ENCODE results near the gene ANKDD1B. TPM values are rescaled to one million over a fixed set of nuclear protein-coding genes. Genes with fewer than 3 reads are reported as not detected.

ANKDD1B gene
- total RNA-seq, 1 donor from 2014 or later = 3.6 TPM

DNA sequence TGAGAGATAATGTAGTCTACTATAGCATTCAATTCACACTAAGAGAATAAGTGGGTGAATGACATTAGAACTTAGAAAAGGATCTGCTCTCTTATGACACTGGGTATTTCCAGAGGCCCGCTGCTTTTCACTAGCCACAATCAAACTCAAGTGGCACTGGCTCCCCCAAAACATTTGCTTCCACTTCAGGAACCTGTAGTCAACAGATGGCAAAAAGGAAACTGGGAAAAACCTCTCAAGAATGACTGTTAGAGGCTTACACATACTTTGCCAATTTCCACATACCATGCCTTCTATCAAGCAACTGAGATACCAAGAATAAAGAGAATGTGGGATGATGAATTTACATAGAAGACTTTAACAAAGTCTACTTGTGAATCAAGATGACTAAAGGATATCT, 94.8 kb downstream of the ANKDD1B start:
- no peak for DNase-seq (ENCODE audit: low spot score)

DNA sequence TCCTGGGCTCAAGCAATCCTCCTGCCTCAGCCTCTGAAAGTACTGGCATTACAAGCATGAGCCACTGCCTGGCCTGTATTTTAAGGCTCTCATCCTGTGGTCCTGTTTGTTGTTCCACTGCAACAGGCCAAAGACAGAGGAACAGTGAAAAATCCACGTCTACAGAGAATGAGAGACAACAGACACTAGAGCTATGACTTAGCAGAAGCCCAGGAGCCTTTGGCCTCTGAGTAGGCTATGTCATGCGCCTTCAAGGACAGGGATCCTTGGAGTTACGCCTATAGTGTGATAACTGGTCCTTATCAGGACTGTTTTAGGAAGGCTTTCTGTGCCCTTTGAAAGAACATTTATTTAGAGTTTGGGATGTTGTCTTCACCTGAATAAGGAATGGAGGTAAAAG, 95.5 kb downstream of the ANKDD1B start:
- DNase-seq (ENCODE audit: low spot score) = no peak

DNA sequence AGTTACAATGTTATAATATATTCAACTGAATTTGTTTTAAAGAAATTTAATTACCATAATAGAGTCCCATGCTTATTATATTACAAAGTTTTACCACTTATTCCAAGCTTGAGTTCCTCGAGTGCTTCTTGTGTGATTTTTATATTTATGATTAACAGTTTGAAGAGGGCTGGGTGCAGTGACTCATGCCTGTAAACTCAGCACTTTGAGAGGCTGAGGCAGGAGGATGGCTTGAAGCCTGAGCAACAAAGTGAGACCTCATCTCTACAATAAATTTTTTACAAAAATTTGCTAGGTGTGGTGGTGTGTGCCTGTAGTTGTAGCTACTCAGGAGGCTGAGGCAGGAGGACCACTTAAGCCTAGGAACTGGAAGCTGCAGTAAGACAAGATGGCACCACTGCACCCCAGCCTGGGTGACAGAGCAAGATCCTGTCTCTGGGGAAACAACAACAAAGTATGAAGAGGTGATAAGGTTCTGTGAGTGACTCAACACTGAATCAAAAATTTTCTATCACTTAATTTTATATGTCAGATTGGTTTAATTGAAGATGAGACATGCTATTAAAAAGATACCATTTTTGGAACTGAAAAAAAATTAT, 96.8 kb downstream of the ANKDD1B start:
- no peak for DNase-seq (ENCODE audit: low spot score)

DNA sequence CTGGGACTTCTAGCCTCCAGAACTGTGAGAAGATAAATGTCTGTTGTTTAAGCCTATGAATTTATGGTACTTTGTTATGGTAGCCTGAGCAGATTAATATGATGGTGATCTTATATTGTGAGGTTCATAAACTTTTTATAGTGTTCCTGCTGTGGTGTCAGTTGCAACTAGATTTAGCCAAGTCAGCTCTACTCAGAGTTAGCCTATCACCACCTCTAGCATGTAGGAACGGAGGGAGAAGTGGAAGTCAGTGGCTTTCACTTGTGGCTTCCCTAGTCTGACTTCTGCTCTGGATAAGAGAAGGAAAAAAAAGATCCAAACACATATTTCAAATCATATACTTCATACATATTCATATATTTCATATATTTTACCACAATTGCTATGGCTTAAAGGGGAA, 99.4 kb downstream of the ANKDD1B start:
- DNase-seq (ENCODE audit: low spot score) = no peak

DNA sequence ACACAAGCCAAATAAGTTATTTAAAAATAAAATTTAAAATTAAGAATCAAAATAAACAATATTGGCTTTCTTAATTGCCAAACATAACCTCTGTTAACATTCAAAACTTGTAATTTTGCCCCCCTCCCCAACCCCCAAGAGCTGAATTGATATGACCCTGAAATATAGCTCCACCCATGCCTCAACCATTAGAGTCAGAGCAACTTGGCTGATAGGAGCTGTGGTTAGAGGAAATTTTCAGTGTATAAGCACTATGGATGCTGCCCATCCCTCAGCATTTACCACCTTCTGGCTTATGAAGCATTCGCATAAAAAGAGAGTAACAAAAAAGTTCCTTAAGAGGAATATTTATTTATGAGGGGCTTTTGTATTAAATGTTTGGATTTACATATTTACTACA, 99.9 kb downstream of the ANKDD1B start:
- no peak for DNase-seq (ENCODE audit: low spot score)

DNA sequence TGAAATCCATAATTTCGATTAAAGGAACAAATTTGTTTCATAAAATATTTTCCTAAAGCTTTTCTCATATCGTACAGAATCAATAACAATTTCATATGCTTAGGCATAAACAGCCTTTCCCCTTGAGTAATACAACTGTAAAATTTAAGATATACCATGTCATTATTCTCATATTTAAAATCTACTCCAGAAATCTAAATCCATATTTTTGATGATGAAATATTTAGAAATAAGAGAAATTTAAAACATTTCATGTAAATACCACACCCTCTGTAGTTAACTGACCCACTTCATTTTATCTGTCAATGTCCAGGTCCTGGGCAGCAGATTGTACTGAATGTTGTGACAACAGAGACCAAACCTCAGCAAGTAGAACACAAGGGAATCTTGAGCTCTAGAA, 100.8 kb downstream of the ANKDD1B start:
- DNase-seq (ENCODE audit: low spot score) = no peak

DNA sequence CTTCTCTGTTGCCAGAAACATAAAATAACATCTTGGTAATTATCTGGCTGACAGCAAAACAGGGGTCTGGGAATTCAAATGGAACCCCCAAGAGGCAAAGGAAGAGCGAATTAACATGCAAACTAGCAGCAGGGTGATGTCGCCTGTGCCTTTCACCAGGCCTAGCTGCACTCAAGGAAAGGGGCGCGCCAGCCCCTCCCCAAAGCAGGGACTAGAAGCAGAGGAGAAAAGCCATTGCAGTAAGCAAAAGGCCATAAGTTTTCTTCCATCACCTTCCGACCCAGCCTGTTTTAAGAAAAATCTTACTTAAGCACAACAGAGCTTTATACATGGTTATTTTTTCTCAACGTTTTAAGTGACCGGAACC, 105.4 kb downstream of the ANKDD1B start:
- no peak for DNase-seq (ENCODE audit: low spot score)

DNA sequence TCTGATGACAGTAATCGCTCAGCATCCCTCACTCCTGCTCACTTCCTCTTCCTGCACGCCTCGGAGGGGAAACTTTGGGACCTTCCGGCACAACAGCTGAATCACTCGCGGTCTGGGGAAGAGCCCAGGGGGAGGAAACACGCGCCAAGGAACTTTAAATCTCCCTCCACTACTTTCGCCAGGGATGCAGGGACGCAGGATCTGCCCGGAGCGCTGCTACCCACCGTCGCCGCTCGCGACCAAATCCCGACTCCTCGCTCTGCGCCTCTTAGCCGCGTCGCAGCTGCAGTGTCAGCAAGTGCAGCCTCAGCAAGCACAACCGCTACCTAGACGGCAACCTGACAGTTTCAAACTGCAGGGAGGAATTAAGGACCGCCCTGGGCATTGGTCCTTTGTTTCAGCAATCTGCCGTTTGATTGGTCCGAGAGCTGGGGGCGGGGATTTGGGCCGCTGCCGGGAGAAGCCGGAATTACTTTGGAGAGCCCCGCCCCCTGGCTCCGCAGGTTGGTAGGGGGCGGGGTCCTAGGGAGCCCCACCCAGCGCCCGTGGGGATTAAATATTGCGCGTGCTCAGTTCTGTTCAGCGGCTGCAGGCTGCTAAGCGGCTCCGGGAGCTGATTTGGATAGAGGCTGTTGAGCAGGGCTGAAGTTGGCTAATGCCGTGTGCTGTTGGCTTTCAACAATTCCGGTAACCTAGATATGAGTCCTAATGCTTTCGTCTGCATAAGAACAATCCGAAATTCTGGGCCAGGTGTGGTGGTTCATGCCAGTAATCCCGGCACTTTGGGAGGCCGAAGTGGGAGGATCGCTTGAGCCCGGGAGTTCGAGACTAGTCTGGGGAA, 106.0 kb downstream of the ANKDD1B start, which contains the start of gene POC5:
POC5 (minus strand) TSS at position 356 of the 841 bp plus-strand sequence. CDS start 4,500 bp downstream, outside the sequence.
- peak; percentile 98 for DNase-seq (ENCODE audit: low spot score)

DNA sequence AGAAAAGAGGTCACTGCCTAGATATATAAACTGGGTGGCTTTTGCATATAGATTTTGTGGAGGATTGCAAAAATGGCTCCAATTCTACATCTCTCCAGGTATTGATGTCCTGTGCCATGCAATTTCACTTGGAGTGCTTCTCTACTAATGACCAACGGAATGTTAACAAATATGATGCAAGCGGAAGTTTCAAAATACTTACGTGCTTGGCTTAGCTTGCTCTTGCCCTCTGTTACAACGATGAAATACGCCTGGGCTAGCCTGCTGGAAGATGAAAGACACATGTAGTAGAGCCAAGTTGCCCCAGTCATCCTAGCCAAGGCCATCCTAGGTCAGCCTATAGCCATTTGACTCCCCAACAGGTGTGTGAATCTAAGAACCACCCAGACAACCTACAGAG, 109.6 kb downstream of the ANKDD1B start:
- no peak for DNase-seq (ENCODE audit: low spot score)

Other genes with a start within 250 kb of the ANKDD1B start
- 51.7 TPM for gene CERT1, start 99.8 kb upstream of the ANKDD1B start, total RNA-seq
- 52.3 TPM for gene POLK, start 99.6 kb upstream of the ANKDD1B start, total RNA-seq
- 15.1 TPM for gene POC5, start 106.0 kb downstream of the ANKDD1B start, total RNA-seq